OCI-LY3 (cell line): ENCODE data around the gene CST3.

Source experiments
- H2AFZ ChIP-seq: fragments of 200-600, 300-600 bp; shearing (Covaris generic); 2 replicates; pipeline ENCODE4 v1.6.0; 2014; ENCODE audit warnings: antibody characterized with exemption, low read depth, low read length
- H3K27ac ChIP-seq: fragments of 200-600, 300-600 bp; sonication (generic); 2 replicates; pipeline ENCODE4 v1.5.1; 2014; ENCODE audit warnings: mild to moderate bottlenecking, low read length, moderate library complexity, mixed read lengths
- H3K27me3 ChIP-seq: fragments of 200-600, 300-600 bp; sonication (generic); 2 replicates; pipeline ENCODE4 v1.6.1; 2014; ENCODE audit warnings: low read depth, low read length, mixed read lengths
- H3K36me3 ChIP-seq: fragments of 200-600, 300-600 bp; sonication (generic); replicated peaks from 2 replicates; pipeline ENCODE3; 2014; ENCODE audit warnings: low read depth, low read length, mixed read lengths
- H3K4me1 ChIP-seq: fragments of 300-600, 200-600 bp; sonication (generic); 2 replicates; pipeline ENCODE4 v1.6.1; 2014; ENCODE audit warnings: low read length, mixed read lengths
- H3K4me2 ChIP-seq: fragments of 200-600, 300-600 bp; sonication (generic); 2 replicates; pipeline ENCODE4 v1.6.1; 2014; ENCODE audit warnings: low read length, mixed read lengths
- H3K4me3 ChIP-seq: fragments of 300-600, 200-600 bp; sonication (generic); 2 replicates; pipeline ENCODE4 v1.5.1; 2014; ENCODE audit warnings: antibody characterized with exemption, mild to moderate bottlenecking, low read length, moderate library complexity
- H3K79me2 ChIP-seq: fragments of 300-600, 200-600 bp; shearing (Covaris generic); 2 replicates; pipeline ENCODE4 v1.6.1; 2014; ENCODE audit warnings: mild to moderate bottlenecking, low read length, mixed read lengths
- H3K9ac ChIP-seq: fragments of 300-600, 200-600 bp; shearing (Covaris generic); 2 replicates; pipeline ENCODE4 v1.6.0; 2014; ENCODE audit warnings: mild to moderate bottlenecking, low read length, moderate library complexity
- H3K9me3 ChIP-seq: fragments of 200-600, 300-600 bp; shearing (Covaris generic); 2 replicates; pipeline ENCODE4 v1.6.1; 2014; ENCODE audit warnings: low read length, mixed read lengths; ENCODE audit not compliant: insufficient read depth
- H4K20me1 ChIP-seq: fragments of 200-600, 300-600 bp; sonication (generic); 2 replicates; pipeline ENCODE4 v1.6.1; 2016; ENCODE audit warnings: low read length, mixed read lengths; ENCODE audit not compliant: insufficient read depth
- CTCF ChIP-seq: fragments of 200-600, 300-600 bp; sonication (generic); IDR thresholded peaks from 2 replicates; pipeline ENCODE4 v1.5.1; 2014; ENCODE audit warnings: antibody characterized with exemption, low read length, low read depth
- EZH2phosphoT487 ChIP-seq: fragments of 200-600 bp; shearing (Covaris generic); IDR thresholded peaks from 2 replicates; pipeline ENCODE4 v1.6.1; 2018; ENCODE audit warnings: antibody characterized with exemption, mixed run types, low read depth

The CST3 gene

DNA sequence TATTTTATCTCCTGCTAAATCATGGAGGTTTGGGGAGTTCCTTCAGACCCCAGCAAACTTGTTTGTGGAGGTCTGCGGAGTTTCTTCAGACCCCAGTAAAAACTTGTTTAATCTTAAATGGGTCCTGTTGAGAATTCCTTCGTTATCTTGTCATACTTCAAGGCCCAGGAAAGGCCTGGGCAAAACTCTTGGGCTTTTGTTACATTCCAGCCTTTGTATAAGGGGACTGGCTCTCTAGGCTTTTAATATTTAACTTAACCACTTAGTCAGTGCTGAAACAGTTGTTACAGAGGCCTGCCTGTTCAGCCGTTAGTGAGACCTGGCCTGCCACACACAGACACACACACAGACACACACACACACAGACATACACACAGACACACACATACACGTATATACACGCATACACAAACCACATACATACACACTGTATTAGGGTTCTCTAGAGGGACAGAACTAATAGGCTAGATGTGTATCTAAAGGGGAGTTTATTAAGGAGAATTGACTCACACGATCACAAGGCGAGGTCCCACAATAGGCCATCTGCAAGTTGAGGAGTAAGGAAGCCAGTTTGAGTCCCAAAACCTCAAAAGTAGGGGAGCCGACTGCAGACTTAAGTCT lies 21.3 kb upstream of the CST3 start:
- Histone ChIP-seq H3K27me3 (peaks cover 21% of the 10 kb centered on the region; the same call in 1 of the 2 replicates), H3K4me2 (no peak overlapping the region), H3K9me3 (no peaks in the 10 kb centered on the region), H3K27ac (no peak overlapping the region), H3K9ac (no peak overlapping the region), H4K20me1 (0 out of 2 replicates have a peak, but pooled peaks cover 2% of the 10 kb centered on the region), H2AFZ (no peak overlapping the region), H3K79me2 (no peaks in the 10 kb centered on the region), H3K36me3 (no peaks in the 10 kb centered on the region), H3K4me1 (peaks cover 21% of the 10 kb centered on the region), H3K4me3 (no peak overlapping the region)
- TF ChIP-seq CTCF (no peak), EZH2phosphoT487 (no peak)

DNA sequence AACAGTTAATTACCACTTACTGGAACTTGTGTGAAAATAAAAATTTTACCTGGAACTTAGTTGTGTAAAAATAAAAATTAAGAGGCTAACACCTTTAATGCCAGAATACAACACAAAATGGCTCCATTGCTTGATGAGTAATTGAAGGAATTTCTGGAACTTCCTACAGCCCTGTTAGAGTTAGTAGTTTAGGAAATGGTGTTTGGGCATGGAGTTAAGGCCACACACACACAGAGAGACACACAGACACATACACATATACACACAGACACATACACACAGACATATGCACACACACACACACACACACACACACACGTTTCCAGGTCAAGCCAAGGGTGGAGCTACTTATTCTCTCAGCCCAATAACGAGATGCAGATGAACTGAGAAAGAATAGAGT lies 20.6 kb upstream of the CST3 start:
- TF ChIP-seq CTCF (no peak), EZH2phosphoT487 (no peak)
- Histone ChIP-seq H3K9me3 (no peaks in the 10 kb centered on the region), H3K36me3 (no peaks in the 10 kb centered on the region), H3K4me2 (no peak overlapping the region), H2AFZ (no peak overlapping the region), H3K4me1 (peaks cover 21% of the 10 kb centered on the region), H3K4me3 (no peak overlapping the region), H3K27ac (no peak overlapping the region), H4K20me1 (0 out of 2 replicates have a peak, but pooled peaks cover 5% of the 10 kb centered on the region), H3K9ac (no peak overlapping the region), H3K27me3 (peaks cover 26% of the 10 kb centered on the region; the same call in 1 of the 2 replicates), H3K79me2 (no peaks in the 10 kb centered on the region)

GRCh38 chr20:23657202-23657601 lies 19.4 kb upstream of the CST3 start:
- H2AFZ ChIP-seq = no peak overlapping the region
- no peak overlapping the region for H3K27ac ChIP-seq
- H4K20me1 ChIP-seq = 0 out of 2 replicates have a peak, but pooled peaks cover 5% of the 10 kb centered on the region
- no peak for TF ChIP-seq CTCF
- no peak for TF ChIP-seq EZH2phosphoT487
- H3K36me3 ChIP-seq = no peaks in the 10 kb centered on the region
- no peaks in the 10 kb centered on the region for H3K9me3 ChIP-seq
- no peak overlapping the region for H3K4me3 ChIP-seq
- peaks cover 21% of the 10 kb centered on the region for H3K4me1 ChIP-seq
- H3K4me2 ChIP-seq = no peak overlapping the region
- no peak overlapping the region for H3K9ac ChIP-seq
- no peaks in the 10 kb centered on the region for H3K79me2 ChIP-seq
- H3K27me3 ChIP-seq = peaks cover 26% of the 10 kb centered on the region; the same call in 1 of the 2 replicates

- no peaks in the 10 kb centered on the region for H3K79me2 ChIP-seq
- H3K4me1 ChIP-seq = peaks cover 21% of the 10 kb centered on the region
- no peak overlapping the region for H3K4me2 ChIP-seq
- 0 out of 2 replicates have a peak, but pooled peaks cover 5% of the 10 kb centered on the region for H4K20me1 ChIP-seq
- H3K9me3 ChIP-seq = no peaks in the 10 kb centered on the region
- no peak overlapping the region for H3K27ac ChIP-seq
- TF ChIP-seq CTCF (no peak), EZH2phosphoT487 (no peak)
- no peak overlapping the region for H3K9ac ChIP-seq
- H2AFZ ChIP-seq = no peak overlapping the region
- no peaks in the 10 kb centered on the region for H3K36me3 ChIP-seq
- H3K4me3 ChIP-seq = no peak overlapping the region
- H3K27me3 ChIP-seq = peaks cover 26% of the 10 kb centered on the region; the same call in 1 of the 2 replicates
These were observed 18.6 kb upstream of the CST3 start for GRCh38 chr20:23656372-23656771.
